HepG2 (cell line): Measurements from ENCODE around the gene TRAPPC4. TPM values are rescaled to one million over a fixed set of nuclear protein-coding genes. Genes with fewer than 3 reads are reported as not detected.
"Not testable (repeated sequence)": the region's sequence is repeated elsewhere in the genome, so short reads cannot be mapped to it uniquely, and the experiment has no call there.

Experiments
- ATAC-seq: fragments of 200-7000 bp; cut with Tn5 transposase; 3 replicates; pipeline ENCODE4 v1.9.1; 2020; ENCODE audit warnings: mild to moderate bottlenecking, moderate library complexity
- BruUV-seq: library from RNA; stranded (reverse); fragments of 400-500 nt; replicated peaks from 2 replicates; lab custom pipeline; 2021; lab: Mats Ljungman, UMichigan
- CTCF ChIA-PET: fragments of 300-600 bp; formaldehyde crosslinking; extraction: SDS; loops from one replicate; lab custom pipeline; 2021; ENCODE audit warnings: low total read pairs, inconsistent platforms, low intra/inter-chr PET ratio; lab: Yijun Ruan, JAX
- POLR2A ChIA-PET: fragments of 350-600 bp; sonication (Branson Sonifier 250); formaldehyde crosslinking; loops from one replicate; lab custom pipeline; 2020; ENCODE audit warnings: antibody characterized with exemption, inconsistent platforms; lab: Yijun Ruan, JAX
- DNase-seq: peaks from one replicate; pipeline ENCODE4 v3.0.0-alpha.2; 2015; ENCODE audit warnings: low spot score
- FAIRE-seq: peaks from 3 replicates; lab custom pipeline; 2011; peaks lifted over from hg19 to GRCh38; lab: Jason Lieb, UNC
- H2AFZ ChIP-seq: one replicate; pipeline ENCODE4 v1.6.1; 2011; ENCODE audit warnings: low read length, inconsistent platforms
- H3K27ac ChIP-seq: fragments of 300-600 bp; 3 replicates; pipeline ENCODE4 v1.8.0; 2011; ENCODE audit warnings: mixed run types, mild to moderate bottlenecking, mixed read lengths, low read length, inconsistent platforms; ENCODE audit not compliant: insufficient read depth; ENCODE audit errors: extremely low read length
- H3K27me3 ChIP-seq, 2 experiments: fragments of 200-600 bp in 1 of 2; 2 replicates in 1 of 2; 3 replicates in 1 of 2; pipeline versions ENCODE4 v1.6.0 to v1.8.0; 2011; ENCODE audit warnings: low read length in 2 of 2, mild to moderate bottlenecking in 2 of 2, moderate library complexity in 2 of 2, inconsistent platforms in 1 of 2; ENCODE audit not compliant: insufficient read depth in 2 of 2, control insufficient read depth in 1 of 2
- H3K36me3 ChIP-seq, 2 experiments: fragments of 200-600 bp in 1 of 2; replicated peaks in 1 of 2; 2 replicates in 1 of 2; 3 replicates in 1 of 2; pipeline versions ENCODE4 v1.5.1 to v1.8.0; 2011; ENCODE audit warnings: low read length in 2 of 2, inconsistent platforms in 1 of 2; ENCODE audit not compliant: insufficient read depth in 2 of 2, control insufficient read depth in 1 of 2
- H3K4me1 ChIP-seq: 2 replicates; pipeline ENCODE4 v1.5.1; 2012; ENCODE audit warnings: low read length, inconsistent platforms; ENCODE audit not compliant: insufficient read depth
- H3K4me2 ChIP-seq: 2 replicates; pipeline ENCODE4 v1.6.0; 2011; ENCODE audit warnings: low read depth, low read length, inconsistent platforms
- H3K4me3 ChIP-seq, 3 experiments: fragments of 200-600 bp in 1 of 3; sonication (generic), shearing (Covaris generic) in 1 of 3; replicated peaks in 1 of 3; 2 replicates each; pipeline ENCODE4 v1.5.1; 2011 to 2016; ENCODE audit warnings: low read length in 3 of 3, inconsistent platforms in 2 of 3, low read depth in 2 of 3, mild to moderate bottlenecking in 2 of 3, control low read depth in 1 of 3, mixed read lengths in 1 of 3; ENCODE audit not compliant: insufficient read depth in 1 of 3
- H3K79me2 ChIP-seq: one replicate; pipeline ENCODE4 v1.6.1; 2011; ENCODE audit warnings: low read length, inconsistent platforms; ENCODE audit not compliant: insufficient read depth
- H3K9ac ChIP-seq: 2 replicates; pipeline ENCODE4 v1.6.0; 2011; ENCODE audit warnings: mild to moderate bottlenecking, low read depth, low read length, inconsistent platforms; ENCODE audit not compliant: insufficient read depth
- H3K9me3 ChIP-seq: 2 replicates; pipeline ENCODE4 v1.5.1; 2012; ENCODE audit warnings: mild to moderate bottlenecking, low read length
- H4K20me1 ChIP-seq: 2 replicates; pipeline ENCODE4 v1.6.0; 2011; ENCODE audit warnings: inconsistent platforms, mild to moderate bottlenecking, low read length, moderate library complexity; ENCODE audit not compliant: insufficient read depth
- CREB3 ChIP-seq: sonication (generic); formaldehyde crosslinking; IDR thresholded peaks from 2 replicates; pipeline ENCODE4 v1.5.0; 2020; ENCODE audit warnings: missing genetic modification reagents
- HHEX ChIP-seq: IDR thresholded peaks from 2 replicates; pipeline ENCODE4 v1.6.1; 2016; ENCODE audit warnings: control low read depth
- KDM2A ChIP-seq: sonication (generic); formaldehyde crosslinking; IDR thresholded peaks from 2 replicates; pipeline ENCODE4 v1.4.0; 2020; ENCODE audit warnings: low read depth, missing genetic modification reagents, borderline replicate concordance
- WGBS: methylation state at CpG from one replicate; pipeline ENCODE4 v1.1.6; 2017; ENCODE audit warnings: low lambda C conversion rate; 5-methylcytosine and 5-hydroxymethylcytosine counted together
- in situ Hi-C: cut with HindIII; loops from 2 replicates; pipeline ENCODE4 v1.10.0; 2017; ENCODE audit warnings: low pct_unique_long_range_greater_than_20kb; ENCODE audit not compliant: extremely low pct_ligation_motif_present
- intact Hi-C: fragments of 100-400 bp; cut with micrococcal nuclease; formaldehyde crosslinking; loops from one replicate; pipeline ENCODE4 v1.10.0; 2022; ENCODE audit not compliant: unreplicated experiment
- polyA plus RNA-seq, 8 experiments: library from polyadenylated mRNA; depleted of rRNA in 3 of 8; stranded (reverse) in 7 of 8; unstranded in 1 of 8; fragments of >200 nt; fragmentation: Illumina TruSeq in 4 of 8; extraction: Trizol in 4 of 8; gene quantifications; 2 replicates each; pipeline versions ENCODE4 v1.2.1 to v1.2.3, GENCODE V29; 2011 to 2016; ENCODE audit warnings: low read depth in 4 of 8, missing spikeins in 1 of 8, mixed read lengths in 1 of 8; ENCODE audit not compliant: insufficient read depth in 1 of 8
- total RNA-seq, 5 experiments: library from RNA; depleted of rRNA; stranded (reverse); fragments of >200 nt; fragmentation: Illumina TruSeq; extraction: Trizol; gene quantifications; 2 replicates each; pipeline ENCODE4 v1.2.3, GENCODE V29; 2016; ENCODE audit warnings: low read depth in 1 of 5
- TF ChIP-seq, protein P1 (sequence below): sonication (generic); formaldehyde crosslinking; IDR thresholded peaks from 2 replicates; pipeline ENCODE4 v1.5.0; 2020; ENCODE audit warnings: mild to moderate bottlenecking, missing genetic modification reagents, borderline replicate concordance
- TF ChIP-seq, protein P2 (sequence below): conservative IDR thresholded peaks from 2 replicates; pipeline ENCODE4 v1.6.1; 2018; ENCODE audit warnings: missing genetic modification reagents

The TRAPPC4 gene
- total and polyA plus RNA-seq, 2 of the 13 experiments (the other 11 are each of a cell fraction or from before 2014, with no cell fraction given): 97.4 to 140 TPM

- ATAC-seq, intact Hi-C loops, H2AFZ ChIP-seq, H4K20me1 ChIP-seq, H3K36me3 ChIP-seq, H3K4me3 ChIP-seq, FAIRE-seq, H3K9ac ChIP-seq, POLR2A ChIA-PET, H3K4me2 ChIP-seq, in situ Hi-C loops, H3K4me1 ChIP-seq, H3K9me3 ChIP-seq, BruUV-seq, H3K27ac ChIP-seq, DNase-seq, H3K79me2 ChIP-seq, CTCF ChIA-PET: not testable (repeated sequence)
- WGBS: 68% methylated on average over 8 of the region's 8 CpGs
- H3K27me3 ChIP-seq: peaks cover 0 to 12% of the 10 kb centered on the region in 2 experiments; a peak in 2 of 5 replicates
These were observed 34.2 kb upstream of the TRAPPC4 start for GRCh38 chr11:118984337-118984736.

DNA sequence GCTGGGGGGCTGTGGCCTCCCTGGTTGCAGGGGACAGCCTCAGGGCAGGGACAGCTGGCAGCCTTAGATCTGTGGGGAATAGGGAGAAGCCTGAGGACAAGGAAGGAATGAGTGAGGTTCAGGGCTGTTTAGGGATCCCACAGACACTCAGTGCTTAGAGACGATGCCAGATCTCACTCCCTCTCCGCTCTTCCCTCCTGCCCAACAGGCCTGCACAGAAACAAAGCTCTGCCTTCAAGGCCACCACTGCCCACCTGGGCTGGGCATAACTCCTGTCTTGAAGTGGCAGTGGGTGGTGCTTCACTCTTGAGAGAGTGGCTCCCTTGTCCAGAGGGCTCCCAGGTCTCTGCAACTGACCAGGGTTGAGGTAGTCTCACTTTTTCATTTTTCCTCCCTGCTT, 33.7 kb upstream of the TRAPPC4 start:
- no peaks in the 10 kb centered on the region for H3K36me3 ChIP-seq
- no peaks in the 10 kb centered on the region for H4K20me1 ChIP-seq
- no peaks in the 10 kb centered on the region for H3K4me1 ChIP-seq
- in situ Hi-C loops: no loop called here
- no peak; the same call in 1 of the 3 replicates for ATAC-seq
- H3K79me2 ChIP-seq: no peaks in the 10 kb centered on the region
- H3K27ac ChIP-seq: no peak overlapping the region
- CTCF ChIA-PET: no interaction called here
- intact Hi-C loops: no loop called here
- no peak for FAIRE-seq
- no peak overlapping the region for H3K4me3 ChIP-seq
- no peak for DNase-seq
- H2AFZ ChIP-seq: no peak overlapping the region
- no peaks in the 10 kb centered on the region for H3K9me3 ChIP-seq
- 86% methylated on average over 2 of the region's 2 CpGs for WGBS
- H3K27me3 ChIP-seq: peaks cover 0 to 9% of the 10 kb centered on the region in 2 experiments; a peak in 2 of 5 replicates
- no TSS peak for BruUV-seq
- POLR2A ChIA-PET: no interaction called here
- no peak overlapping the region for H3K4me2 ChIP-seq
- H3K9ac ChIP-seq: no peak overlapping the region
- TF ChIP-seq CREB3 (CRISPR knock-in tag) (no peak), HHEX (CRISPR knock-in tag) (no peak), KDM2A (CRISPR knock-in tag) (no peak)
- TF ChIP-seq, protein P1, sequence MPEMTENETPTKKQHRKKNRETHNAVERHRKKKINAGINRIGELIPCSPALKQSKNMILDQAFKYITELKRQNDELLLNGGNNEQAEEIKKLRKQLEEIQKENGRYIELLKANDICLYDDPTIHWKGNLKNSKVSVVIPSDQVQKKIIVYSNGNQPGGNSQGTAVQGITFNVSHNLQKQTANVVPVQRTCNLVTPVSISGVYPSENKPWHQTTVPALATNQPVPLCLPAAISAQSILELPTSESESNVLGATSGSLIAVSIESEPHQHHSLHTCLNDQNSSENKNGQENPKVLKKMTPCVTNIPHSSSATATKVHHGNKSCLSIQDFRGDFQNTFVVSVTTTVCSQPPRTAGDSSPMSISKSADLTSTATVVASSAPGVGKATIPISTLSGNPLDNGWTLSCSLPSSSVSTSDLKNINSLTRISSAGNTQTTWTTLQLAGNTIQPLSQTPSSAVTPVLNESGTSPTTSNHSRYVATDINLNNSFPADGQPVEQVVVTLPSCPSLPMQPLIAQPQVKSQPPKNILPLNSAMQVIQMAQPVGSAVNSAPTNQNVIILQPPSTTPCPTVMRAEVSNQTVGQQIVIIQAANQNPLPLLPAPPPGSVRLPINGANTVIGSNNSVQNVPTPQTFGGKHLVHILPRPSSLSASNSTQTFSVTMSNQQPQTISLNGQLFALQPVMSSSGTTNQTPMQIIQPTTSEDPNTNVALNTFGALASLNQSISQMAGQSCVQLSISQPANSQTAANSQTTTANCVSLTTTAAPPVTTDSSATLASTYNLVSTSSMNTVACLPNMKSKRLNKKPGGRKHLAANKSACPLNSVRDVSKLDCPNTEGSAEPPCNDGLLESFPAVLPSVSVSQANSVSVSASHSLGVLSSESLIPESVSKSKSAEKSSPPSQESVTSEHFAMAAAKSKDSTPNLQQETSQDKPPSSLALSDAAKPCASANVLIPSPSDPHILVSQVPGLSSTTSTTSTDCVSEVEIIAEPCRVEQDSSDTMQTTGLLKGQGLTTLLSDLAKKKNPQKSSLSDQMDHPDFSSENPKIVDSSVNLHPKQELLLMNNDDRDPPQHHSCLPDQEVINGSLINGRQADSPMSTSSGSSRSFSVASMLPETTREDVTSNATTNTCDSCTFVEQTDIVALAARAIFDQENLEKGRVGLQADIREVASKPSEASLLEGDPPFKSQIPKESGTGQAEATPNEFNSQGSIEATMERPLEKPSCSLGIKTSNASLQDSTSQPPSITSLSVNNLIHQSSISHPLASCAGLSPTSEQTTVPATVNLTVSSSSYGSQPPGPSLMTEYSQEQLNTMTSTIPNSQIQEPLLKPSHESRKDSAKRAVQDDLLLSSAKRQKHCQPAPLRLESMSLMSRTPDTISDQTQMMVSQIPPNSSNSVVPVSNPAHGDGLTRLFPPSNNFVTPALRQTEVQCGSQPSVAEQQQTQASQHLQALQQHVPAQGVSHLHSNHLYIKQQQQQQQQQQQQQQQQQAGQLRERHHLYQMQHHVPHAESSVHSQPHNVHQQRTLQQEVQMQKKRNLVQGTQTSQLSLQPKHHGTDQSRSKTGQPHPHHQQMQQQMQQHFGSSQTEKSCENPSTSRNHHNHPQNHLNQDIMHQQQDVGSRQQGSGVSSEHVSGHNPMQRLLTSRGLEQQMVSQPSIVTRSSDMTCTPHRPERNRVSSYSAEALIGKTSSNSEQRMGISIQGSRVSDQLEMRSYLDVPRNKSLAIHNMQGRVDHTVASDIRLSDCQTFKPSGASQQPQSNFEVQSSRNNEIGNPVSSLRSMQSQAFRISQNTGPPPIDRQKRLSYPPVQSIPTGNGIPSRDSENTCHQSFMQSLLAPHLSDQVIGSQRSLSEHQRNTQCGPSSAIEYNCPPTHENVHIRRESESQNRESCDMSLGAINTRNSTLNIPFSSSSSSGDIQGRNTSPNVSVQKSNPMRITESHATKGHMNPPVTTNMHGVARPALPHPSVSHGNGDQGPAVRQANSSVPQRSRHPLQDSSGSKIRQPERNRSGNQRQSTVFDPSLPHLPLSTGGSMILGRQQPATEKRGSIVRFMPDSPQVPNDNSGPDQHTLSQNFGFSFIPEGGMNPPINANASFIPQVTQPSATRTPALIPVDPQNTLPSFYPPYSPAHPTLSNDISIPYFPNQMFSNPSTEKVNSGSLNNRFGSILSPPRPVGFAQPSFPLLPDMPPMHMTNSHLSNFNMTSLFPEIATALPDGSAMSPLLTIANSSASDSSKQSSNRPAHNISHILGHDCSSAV (CRISPR knock-in tag): no peak
- TF ChIP-seq, protein P2, sequence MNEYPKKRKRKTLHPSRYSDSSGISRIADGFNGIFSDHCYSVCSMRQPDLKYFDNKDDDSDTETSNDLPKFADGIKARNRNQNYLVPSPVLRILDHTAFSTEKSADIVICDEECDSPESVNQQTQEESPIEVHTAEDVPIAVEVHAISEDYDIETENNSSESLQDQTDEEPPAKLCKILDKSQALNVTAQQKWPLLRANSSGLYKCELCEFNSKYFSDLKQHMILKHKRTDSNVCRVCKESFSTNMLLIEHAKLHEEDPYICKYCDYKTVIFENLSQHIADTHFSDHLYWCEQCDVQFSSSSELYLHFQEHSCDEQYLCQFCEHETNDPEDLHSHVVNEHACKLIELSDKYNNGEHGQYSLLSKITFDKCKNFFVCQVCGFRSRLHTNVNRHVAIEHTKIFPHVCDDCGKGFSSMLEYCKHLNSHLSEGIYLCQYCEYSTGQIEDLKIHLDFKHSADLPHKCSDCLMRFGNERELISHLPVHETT (CRISPR knock-in tag): no peak
